H1 (cell line): ENCODE data around the gene ZDHHC8. TPM values are rescaled to one million over a fixed set of nuclear protein-coding genes. Genes with fewer than 3 reads are reported as not detected.

Experiments used
- CTCF ChIA-PET: fragments of 300-600 bp; sonication (Branson Sonifier 250); formaldehyde crosslinking; loops from one replicate; lab custom pipeline; 2021; ENCODE audit not compliant: partially characterized antibody; lab: Charles Lee
- POLR2A ChIA-PET: fragments of 300-600 bp; sonication (Branson Sonifier 250); formaldehyde crosslinking; loops from one replicate; lab custom pipeline; 2021; ENCODE audit warnings: inconsistent platforms; ENCODE audit not compliant: partially characterized antibody; lab: Charles Lee
- DNase-seq, 2 experiments: peaks; one replicate each; pipeline versions ENCODE4 v3.0.0 to v3.0.0-alpha.2; 2010 to 2022; ENCODE audit warnings: low spot score in 2 of 2, low read depth in 1 of 2, mixed read lengths in 1 of 2
- FAIRE-seq: peaks from 2 replicates; lab custom pipeline; 2011; peaks lifted over from hg19 to GRCh38; lab: Jason Lieb, UNC
- H2AFZ ChIP-seq: 2 replicates; pipeline ENCODE4 v1.8.1; 2012; ENCODE audit warnings: low read length, inconsistent platforms
- H2AK5ac ChIP-seq: 2 replicates; pipeline ENCODE4 v1.6.1; 2013; ENCODE audit warnings: low read depth, low read length
- H2BK120ac ChIP-seq: replicated peaks from 2 replicates; pipeline ENCODE3; 2013; ENCODE audit warnings: low read depth, low read length, inconsistent platforms
- H2BK12ac ChIP-seq: 2 replicates; pipeline ENCODE4 v1.6.1; 2013; ENCODE audit warnings: low read depth, low read length
- H2BK15ac ChIP-seq: 2 replicates; pipeline ENCODE4 v1.6.1; 2013; ENCODE audit warnings: low read length
- H2BK20ac ChIP-seq: 2 replicates; pipeline ENCODE4 v1.6.1; 2013; ENCODE audit warnings: low read length
- H2BK5ac ChIP-seq: 2 replicates; pipeline ENCODE4 v1.6.1; 2013; ENCODE audit warnings: low read depth, low read length
- H3K14ac ChIP-seq: 2 replicates; pipeline ENCODE4 v1.6.1; 2013; ENCODE audit warnings: inconsistent platforms; ENCODE audit not compliant: insufficient read length
- H3K18ac ChIP-seq: 2 replicates; pipeline ENCODE4 v1.6.1; 2013; ENCODE audit warnings: low read length; ENCODE audit errors: extremely low read depth
- H3K23ac ChIP-seq: 2 replicates; pipeline ENCODE4 v1.6.1; 2013; ENCODE audit warnings: inconsistent platforms; ENCODE audit not compliant: insufficient read length
- H3K23me2 ChIP-seq: 2 replicates; pipeline ENCODE4 v1.6.1; 2013; ENCODE audit warnings: low read depth, low read length
- H3K27ac ChIP-seq: 2 replicates; pipeline ENCODE4 v1.6.1; 2011; ENCODE audit warnings: low read depth, low read length, inconsistent platforms
- H3K27me3 ChIP-seq, 4 experiments: replicated peaks in 1 of 4; 1 replicate in 1 of 4; 2 replicates in 3 of 4; pipeline versions ENCODE4 v1.6.1 to v1.8.1; 2011 to 2013; ENCODE audit warnings: low read length in 3 of 4, mild to moderate bottlenecking in 3 of 4, inconsistent platforms in 2 of 4, mixed read lengths in 2 of 4, moderate library complexity in 1 of 4; ENCODE audit not compliant: control insufficient read depth in 3 of 4, insufficient read depth in 3 of 4; ENCODE audit errors: extremely low read depth in 1 of 4
- H3K36me3 ChIP-seq, 4 experiments: 2 replicates each; pipeline versions ENCODE4 v1.6.1 to v1.8.1; 2011 to 2013; ENCODE audit warnings: mild to moderate bottlenecking in 4 of 4, low read length in 3 of 4, moderate library complexity in 2 of 4, control low read depth in 1 of 4, inconsistent platforms in 1 of 4; ENCODE audit not compliant: insufficient read depth in 4 of 4, control insufficient read depth in 2 of 4
- H3K4ac ChIP-seq: replicated peaks from 2 replicates; pipeline ENCODE3; 2013; ENCODE audit warnings: low read length, low read depth, mixed read lengths, inconsistent platforms; ENCODE audit not compliant: insufficient read length
- H3K4me1 ChIP-seq, 4 experiments: replicated peaks in 1 of 4; 1 replicate in 1 of 4; 2 replicates in 3 of 4; pipeline versions ENCODE4 v1.6.1 to v1.8.1; 2011 to 2013; ENCODE audit warnings: low read length in 3 of 4, inconsistent platforms in 2 of 4, mixed read lengths in 1 of 4; ENCODE audit not compliant: insufficient read depth in 4 of 4, control insufficient read depth in 3 of 4
- H3K4me2 ChIP-seq, 2 experiments: 2 replicates each; pipeline versions ENCODE4 v1.6.1 to v1.8.1; 2011 to 2013; ENCODE audit warnings: low read depth in 2 of 2, low read length in 2 of 2, control low read depth in 1 of 2, inconsistent platforms in 1 of 2, mild to moderate bottlenecking in 1 of 2; ENCODE audit not compliant: insufficient read depth in 1 of 2
- H3K4me3 ChIP-seq, 4 experiments: fragments of 200-600, 300-600 bp in 1 of 4; sonication (generic), shearing (Covaris generic), sonication (Bioruptor Twin) in 1 of 4; 2 replicates each; pipeline versions ENCODE4 v1.5.1 to v1.8.1; 2011 to 2016; ENCODE audit warnings: low read length in 4 of 4, low read depth in 3 of 4, control low read depth in 2 of 4, inconsistent platforms in 2 of 4, mild to moderate bottlenecking in 2 of 4, mixed read lengths in 1 of 4, moderate library complexity in 1 of 4; ENCODE audit not compliant: insufficient read depth in 2 of 4; ENCODE audit errors: extremely low read depth in 1 of 4
- H3K56ac ChIP-seq: replicated peaks from 2 replicates; pipeline ENCODE3; 2013; ENCODE audit warnings: low read depth, mild to moderate bottlenecking, mixed read lengths, low read length, inconsistent platforms; ENCODE audit not compliant: insufficient read length
- H3K79me1 ChIP-seq: 2 replicates; pipeline ENCODE4 v1.6.1; 2013; ENCODE audit warnings: low read depth, low read length, control low read depth
- H3K79me2 ChIP-seq, 2 experiments: 2 replicates each; pipeline versions ENCODE4 v1.6.1 to v1.8.1; 2012 to 2013; ENCODE audit warnings: low read length in 2 of 2, mild to moderate bottlenecking in 2 of 2, inconsistent platforms in 1 of 2; ENCODE audit not compliant: insufficient read depth in 2 of 2, control insufficient read depth in 1 of 2
- H3K9ac ChIP-seq, 4 experiments: replicated peaks in 1 of 4; 1 replicate in 1 of 4; 2 replicates in 3 of 4; pipeline versions ENCODE4 v1.6.1 to v1.8.1; 2011 to 2013; ENCODE audit warnings: low read depth in 3 of 4, low read length in 3 of 4, control low read depth in 2 of 4, mild to moderate bottlenecking in 2 of 4, moderate library complexity in 2 of 4, inconsistent platforms in 1 of 4; ENCODE audit errors: extremely low read depth in 1 of 4
- H3K9me3 ChIP-seq, 2 experiments: 2 replicates each; pipeline versions ENCODE4 v1.6.1 to v1.8.1; 2012 to 2013; ENCODE audit warnings: mild to moderate bottlenecking in 2 of 2, moderate library complexity in 2 of 2, control low read depth in 1 of 2, inconsistent platforms in 1 of 2, low read depth in 1 of 2, low read length in 1 of 2, mixed read lengths in 1 of 2; ENCODE audit not compliant: insufficient read depth in 2 of 2
- H4K20me1 ChIP-seq, 2 experiments: replicated peaks in 1 of 2; 2 replicates each; pipeline versions ENCODE3 to v1.8.1; 2011 to 2013; ENCODE audit warnings: inconsistent platforms in 2 of 2, low read length in 2 of 2, mild to moderate bottlenecking in 1 of 2; ENCODE audit not compliant: insufficient read depth in 2 of 2, control insufficient read depth in 1 of 2
- H4K5ac ChIP-seq: 2 replicates; pipeline ENCODE4 v1.6.1; 2013; ENCODE audit warnings: low read length, low read depth, mixed read lengths, inconsistent platforms; ENCODE audit not compliant: insufficient read length
- H4K8ac ChIP-seq: 2 replicates; pipeline ENCODE4 v1.8.0; 2013; ENCODE audit warnings: mild to moderate bottlenecking, moderate library complexity, low read length, inconsistent platforms; ENCODE audit not compliant: insufficient read depth; ENCODE audit errors: extremely low read depth
- H4K91ac ChIP-seq: replicated peaks from 2 replicates; pipeline ENCODE3; 2013; ENCODE audit warnings: low read length, mixed read lengths, inconsistent platforms; ENCODE audit not compliant: insufficient read length
- CBX5 ChIP-seq: fragments of 300-800, 300-1000 bp; sonication (generic); IDR thresholded peaks from 2 replicates; pipeline ENCODE4 v1.7.1; 2016; ENCODE audit warnings: antibody characterized with exemption, low read length, low read depth
- RXRA ChIP-seq: IDR thresholded peaks from 2 replicates; pipeline ENCODE4 v1.6.1; 2011; ENCODE audit warnings: low read depth, mild to moderate bottlenecking, low read length, moderate library complexity; ENCODE audit not compliant: insufficient read depth
- TAF7 ChIP-seq: optimal IDR thresholded peaks from 2 replicates; pipeline ENCODE3; 2011; ENCODE audit warnings: low read depth, mild to moderate bottlenecking, inconsistent platforms, low read length, moderate library complexity, borderline replicate concordance
- WGBS, 2 experiments: shearing (Covaris generic) in 1 of 2; methylation state at CpG; one replicate each; pipeline versions ENCODE4 v1.1.6 to v1.1.7; 2013 to 2015; ENCODE audit warnings: low lambda C conversion rate in 2 of 2, mixed read lengths in 2 of 2, inconsistent platforms in 1 of 2, low coverage in 1 of 2, missing lambda C conversion rate in 1 of 2; ENCODE audit not compliant: insufficient replicate concordance in 2 of 2, insufficient coverage in 1 of 2, insufficient read length in 1 of 2; ENCODE audit errors: extremely low coverage in 1 of 2, missing lambda C conversion rate in 1 of 2; 5-methylcytosine and 5-hydroxymethylcytosine counted together
- polyA plus RNA-seq, 7 experiments: library from polyadenylated mRNA; depleted of rRNA in 3 of 7; stranded (reverse) in 5 of 7; unstranded in 2 of 7; fragments of >200 nt in 5 of 7; fragments of 200-250 nt in 2 of 7; gene quantifications; 1 replicate in 5 of 7; 2 replicates in 1 of 7; 4 replicates in 1 of 7; pipeline versions ENCODE4 v1.2.1 to v1.2.3, GENCODE V29; 2011 to 2013; ENCODE audit warnings: missing spikeins in 2 of 7, mixed read lengths in 2 of 7
- total RNA-seq: library from RNA; stranded (reverse); fragmentation: NEBNext Ultra II Directional; extraction: Animal tissue kit (Norgen Biotek cat#: 25700); gene quantifications from 2 replicates; pipeline ENCODE4 v1.2.1, GENCODE V29; 2021

The ZDHHC8 gene
- total and polyA plus RNA-seq, 2 of the 8 experiments (the other 6 are each of a cell fraction or from before 2014, with no cell fraction given): 18.6 to 65.6 TPM

- WGBS, 2 experiments: 66% methylated on average over 13 of the region's 14 CpGs; no CpG with 5 or more reads in 1 of the 2 experiments
- no peaks in the 10 kb centered on the region for H3K27me3 ChIP-seq
- no peak overlapping the region for H3K18ac ChIP-seq
- H2AFZ ChIP-seq: no peak overlapping the region
- DNase-seq: no peak
- no peak overlapping the region for H4K91ac ChIP-seq
- TF ChIP-seq RXRA: no peak
- TF ChIP-seq CBX5: no peak
- no peak for TF ChIP-seq TAF7
- no peaks in the 10 kb centered on the region for H3K9me3 ChIP-seq
- no peak overlapping the region for H3K4me3 ChIP-seq
- H3K36me3 ChIP-seq: no peaks in the 10 kb centered on the region
- H3K9ac ChIP-seq: no peak overlapping the region
- no peak for FAIRE-seq
- no peak overlapping the region for H3K23ac ChIP-seq
- no peak overlapping the region for H2BK12ac ChIP-seq
- no peak overlapping the region for H3K27ac ChIP-seq
- H3K4me2 ChIP-seq: no peak overlapping the region
- no peak overlapping the region for H3K4ac ChIP-seq
- H4K8ac ChIP-seq: no peak overlapping the region
- H3K79me2 ChIP-seq: no peaks in the 10 kb centered on the region
- peaks cover 0 to 4% (median 2%) of the 10 kb centered on the region in 4 experiments; a peak in 2 of 7 replicates for H3K4me1 ChIP-seq
- no peak overlapping the region for H2BK120ac ChIP-seq
- peaks cover 0 to 2% of the 10 kb centered on the region in 2 experiments for H4K20me1 ChIP-seq
- no peak overlapping the region for H2AK5ac ChIP-seq
- no peak overlapping the region for H4K5ac ChIP-seq
- H2BK20ac ChIP-seq: no peak overlapping the region
- H3K79me1 ChIP-seq: no peaks in the 10 kb centered on the region
- H3K14ac ChIP-seq: no peak overlapping the region
- ChIA-PET POLR2A (interaction anchor here (1.6 kb wide), 1 partner anchor 9 kb away, joined by 5 read pairs; no protein-coding TSS in a partner anchor), CTCF (interaction anchor here (0.8 to 3.0 kb wide), 25 partner anchors 9 to 397 kb away, joined by 3 to 22 read pairs (median 4); no protein-coding TSS in a partner anchor)
- no peak overlapping the region for H3K56ac ChIP-seq
- H2BK15ac ChIP-seq: no peak overlapping the region
- H3K23me2 ChIP-seq: no peaks in the 10 kb centered on the region
- H2BK5ac ChIP-seq: no peak overlapping the region
Observed at GRCh38 chr22:20186871-20187546, 55.4 kb downstream of the ZDHHC8 start.
